Stimulated activated CD4-positive, alpha-beta T cell treated with anti-CD3 and anti-CD28 coated beads, Interleukin-1b, Interleukin-23, amount 100 ng/mL, for 48 hours (primary cell): ENCODE data around the gene ABHD4.
A peak's percentile ranks its signal among the peaks of the same experiment; 100 is the strongest.
"Not testable (repeated sequence)": the region's sequence is repeated elsewhere in the genome, so short reads cannot be mapped to it uniquely, and the experiment has no call there.

Experiments
- DNase-seq: peaks from one replicate; pipeline ENCODE4 v3.0.0-alpha.2; 2020

Gene ABHD4, protein sequence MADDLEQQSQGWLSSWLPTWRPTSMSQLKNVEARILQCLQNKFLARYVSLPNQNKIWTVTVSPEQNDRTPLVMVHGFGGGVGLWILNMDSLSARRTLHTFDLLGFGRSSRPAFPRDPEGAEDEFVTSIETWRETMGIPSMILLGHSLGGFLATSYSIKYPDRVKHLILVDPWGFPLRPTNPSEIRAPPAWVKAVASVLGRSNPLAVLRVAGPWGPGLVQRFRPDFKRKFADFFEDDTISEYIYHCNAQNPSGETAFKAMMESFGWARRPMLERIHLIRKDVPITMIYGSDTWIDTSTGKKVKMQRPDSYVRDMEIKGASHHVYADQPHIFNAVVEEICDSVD

DNA sequence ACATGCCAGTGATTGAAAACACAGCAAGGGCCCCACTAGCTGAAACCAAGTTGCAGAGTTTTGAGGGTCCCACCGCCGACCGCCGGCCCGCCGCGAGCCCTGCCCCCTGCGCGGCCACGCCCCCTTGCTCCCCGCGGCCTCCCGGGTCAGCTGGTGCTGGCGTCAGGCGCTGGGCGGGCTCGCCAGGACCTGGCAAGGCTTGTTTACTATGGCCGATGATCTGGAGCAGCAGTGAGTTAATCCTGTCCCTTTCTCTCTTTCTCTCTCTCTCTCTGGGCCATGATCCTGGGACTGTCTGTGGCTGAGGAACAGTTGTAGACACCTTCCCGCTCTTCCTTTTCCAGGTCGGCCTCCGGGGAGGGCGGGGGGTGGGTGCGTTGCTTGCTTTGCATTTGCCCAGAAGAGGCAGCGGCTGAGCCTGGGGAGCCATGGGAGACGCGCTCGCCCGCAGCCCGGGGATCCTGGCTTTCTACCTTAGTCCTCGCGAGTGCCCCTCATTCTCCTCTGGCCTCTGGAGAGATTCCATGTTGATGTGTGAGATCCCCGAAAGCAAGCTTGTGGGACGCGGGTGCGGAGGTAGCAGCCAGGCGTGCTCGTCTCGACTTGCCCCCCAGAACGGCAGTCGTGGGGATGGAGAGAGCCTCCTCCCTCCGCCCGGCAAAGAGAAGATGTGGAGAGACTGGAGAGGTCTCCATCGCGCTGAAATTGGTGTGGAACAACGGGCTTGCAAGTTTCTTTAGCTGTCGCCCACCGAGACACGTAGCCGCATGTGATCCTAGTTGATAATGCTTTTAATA, at the start of gene ABHD4:
TSS of gene ABHD4 (plus strand) at position 202 of the 797 bp plus-strand sequence. CDS start at position 209, 7 bp downstream.
- DNase-seq: peak; percentile 46

DNA sequence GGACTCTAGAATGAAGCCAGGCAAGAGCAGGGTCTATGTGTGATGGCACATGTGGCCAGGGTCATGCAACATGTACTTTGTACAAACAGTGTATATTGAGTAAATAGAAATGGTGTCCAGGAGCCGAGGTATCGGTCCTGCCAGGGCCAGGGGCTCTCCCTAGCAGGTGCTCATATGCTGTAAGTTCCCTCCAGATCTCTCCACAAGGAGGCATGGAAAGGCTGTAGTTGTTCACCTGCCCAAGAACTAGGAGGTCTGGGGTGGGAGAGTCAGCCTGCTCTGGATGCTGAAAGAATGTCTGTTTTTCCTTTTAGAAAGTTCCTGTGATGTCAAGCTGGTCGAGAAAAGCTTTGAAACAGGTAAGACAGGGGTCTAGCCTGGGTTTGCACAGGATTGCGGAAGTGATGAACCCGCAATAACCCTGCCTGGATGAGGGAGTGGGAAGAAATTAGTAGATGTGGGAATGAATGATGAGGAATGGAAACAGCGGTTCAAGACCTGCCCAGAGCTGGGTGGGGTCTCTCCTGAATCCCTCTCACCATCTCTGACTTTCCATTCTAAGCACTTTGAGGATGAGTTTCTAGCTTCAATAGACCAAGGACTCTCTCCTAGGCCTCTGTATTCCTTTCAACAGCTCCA, 48.7 kb upstream of the ABHD4 start:
- no peak for DNase-seq

DNA sequence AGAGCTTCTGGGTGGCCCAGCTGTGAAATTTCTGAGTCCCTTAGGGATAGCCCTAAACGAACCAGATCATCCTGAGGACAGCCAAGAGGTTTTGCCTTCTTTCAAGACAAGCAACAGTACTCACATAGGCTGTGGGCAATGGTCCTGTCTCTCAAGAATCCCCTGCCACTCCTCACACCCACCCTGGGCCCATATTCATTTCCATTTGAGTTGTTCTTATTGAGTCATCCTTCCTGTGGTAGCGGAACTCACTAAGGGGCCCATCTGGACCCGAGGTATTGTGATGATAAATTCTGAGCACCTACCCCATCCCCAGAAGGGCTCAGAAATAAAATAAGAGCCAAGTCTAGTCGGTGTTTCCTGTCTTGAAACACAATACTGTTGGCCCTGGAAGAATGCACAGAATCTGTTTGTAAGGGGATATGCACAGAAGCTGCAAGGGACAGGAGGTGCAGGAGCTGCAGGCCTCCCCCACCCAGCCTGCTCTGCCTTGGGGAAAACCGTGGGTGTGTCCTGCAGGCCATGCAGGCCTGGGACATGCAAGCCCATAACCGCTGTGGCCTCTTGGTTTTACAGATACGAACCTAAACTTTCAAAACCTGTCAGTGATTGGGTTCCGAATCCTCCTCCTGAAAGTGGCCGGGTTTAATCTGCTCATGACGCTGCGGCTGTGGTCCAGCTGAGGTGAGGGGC, 48.0 kb upstream of the ABHD4 start:
- peak; percentile 83 for DNase-seq

DNA sequence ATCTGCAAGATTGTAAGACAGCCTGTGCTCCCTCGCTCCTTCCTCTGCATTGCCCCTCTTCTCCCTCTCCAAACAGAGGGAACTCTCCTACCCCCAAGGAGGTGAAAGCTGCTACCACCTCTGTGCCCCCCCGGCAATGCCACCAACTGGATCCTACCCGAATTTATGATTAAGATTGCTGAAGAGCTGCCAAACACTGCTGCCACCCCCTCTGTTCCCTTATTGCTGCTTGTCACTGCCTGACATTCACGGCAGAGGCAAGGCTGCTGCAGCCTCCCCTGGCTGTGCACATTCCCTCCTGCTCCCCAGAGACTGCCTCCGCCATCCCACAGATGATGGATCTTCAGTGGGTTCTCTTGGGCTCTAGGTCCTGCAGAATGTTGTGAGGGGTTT, 46.5 kb upstream of the ABHD4 start:
- DNase-seq: no peak

DNA sequence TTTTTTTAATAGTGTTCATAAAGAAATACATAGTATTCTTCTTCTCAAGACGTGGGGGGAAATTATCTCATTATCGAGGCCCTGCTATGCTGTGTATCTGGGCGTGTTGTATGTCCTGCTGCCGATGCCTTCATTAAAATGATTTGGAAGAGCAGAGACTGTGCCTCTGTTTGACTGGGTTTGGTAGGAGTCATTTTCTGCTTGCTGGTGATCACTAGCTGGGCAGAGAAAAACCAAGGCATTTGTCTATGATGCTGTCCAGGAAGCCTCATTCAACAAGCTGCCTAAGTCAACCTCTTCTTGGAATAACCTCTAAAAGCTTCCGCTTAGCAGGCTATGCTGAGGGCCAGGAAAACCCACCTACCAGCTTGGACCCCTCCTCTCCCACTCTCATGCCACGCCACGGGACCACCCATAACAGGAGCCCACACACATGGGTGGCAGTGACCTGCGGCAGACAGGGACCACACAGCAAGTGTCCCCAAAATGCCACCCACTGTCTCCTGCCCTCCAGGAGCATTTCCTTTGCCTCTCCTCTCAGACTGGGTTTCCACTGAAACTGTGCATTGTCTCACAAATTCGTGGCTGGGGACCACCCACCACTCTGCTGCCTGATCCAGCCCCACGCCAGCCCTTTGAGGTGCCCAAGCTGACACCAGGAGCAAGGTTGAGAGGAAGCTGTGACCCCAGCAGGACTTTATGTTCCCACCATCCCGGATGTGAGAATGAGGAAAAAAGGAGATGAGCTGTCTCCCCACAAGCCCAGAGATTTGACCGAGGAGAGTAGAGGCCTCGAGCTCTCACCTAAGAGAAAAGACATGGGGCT, 45.9 kb upstream of the ABHD4 start:
- DNase-seq: no peak

DNA sequence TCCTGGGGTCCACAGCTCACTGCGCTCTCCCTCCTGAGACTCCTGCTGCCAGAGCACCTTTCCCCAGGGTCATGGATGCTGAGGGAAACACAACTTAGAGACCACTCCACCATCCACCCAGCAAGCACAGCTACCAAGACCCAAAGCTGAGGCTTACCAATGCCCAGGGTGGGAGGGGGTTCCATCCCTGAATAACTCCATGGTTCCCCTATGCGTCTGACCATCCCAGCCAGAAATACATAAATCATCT, 45.3 kb upstream of the ABHD4 start:
- no peak for DNase-seq

DNA sequence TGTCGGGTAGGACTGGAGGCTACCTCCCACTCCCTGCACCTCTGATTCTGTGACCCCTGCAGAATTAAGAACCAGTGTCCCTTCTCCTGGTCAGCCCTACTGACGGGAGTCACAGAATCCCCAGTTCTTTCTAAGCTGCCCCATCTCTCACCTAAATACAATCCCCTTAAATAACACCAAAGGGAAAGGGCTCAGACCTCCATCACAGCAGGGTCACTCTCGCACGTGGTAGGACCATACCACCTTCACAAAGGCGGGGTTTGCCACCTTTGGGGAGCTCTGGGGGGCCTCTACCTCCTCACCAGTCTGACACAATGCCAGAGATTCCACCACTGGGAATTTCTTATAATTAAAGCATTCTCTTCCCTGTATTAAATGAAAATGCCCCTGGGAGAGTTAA, 44.7 kb upstream of the ABHD4 start:
- DNase-seq: no peak

DNA sequence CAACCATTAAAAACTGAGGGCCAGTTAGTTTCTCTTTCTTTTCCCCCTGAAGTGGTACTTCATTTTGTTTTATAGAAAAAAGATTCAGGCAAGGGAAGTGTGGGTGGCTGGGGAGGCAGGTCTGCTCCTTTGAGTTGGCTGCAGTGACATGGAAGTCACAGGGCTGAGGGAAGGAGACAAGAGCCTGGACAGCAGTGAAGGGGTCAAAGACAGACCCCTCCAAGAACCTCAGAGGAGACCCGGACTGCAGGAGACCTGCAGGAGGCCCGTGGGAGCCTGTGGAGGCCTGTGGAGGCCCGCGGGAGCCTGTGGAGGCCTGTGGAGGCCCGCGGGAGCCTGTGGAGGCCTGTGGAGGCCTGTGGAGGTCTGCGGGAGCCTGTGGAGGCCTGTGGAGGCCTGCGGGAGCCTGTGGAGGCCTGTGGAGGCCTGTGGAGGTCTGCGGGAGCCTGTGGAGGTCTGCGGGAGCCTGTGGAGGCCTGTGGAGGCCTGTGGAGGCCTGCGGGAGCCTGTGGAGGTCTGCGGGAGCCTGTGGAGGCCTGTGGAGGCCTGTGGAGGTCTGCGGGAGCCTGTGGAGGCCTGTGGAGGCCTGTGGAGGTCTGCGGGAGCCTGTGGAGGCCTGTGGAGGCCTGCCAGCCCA, 44.1 kb upstream of the ABHD4 start:
- DNase-seq: not testable (repeated sequence)

DNA sequence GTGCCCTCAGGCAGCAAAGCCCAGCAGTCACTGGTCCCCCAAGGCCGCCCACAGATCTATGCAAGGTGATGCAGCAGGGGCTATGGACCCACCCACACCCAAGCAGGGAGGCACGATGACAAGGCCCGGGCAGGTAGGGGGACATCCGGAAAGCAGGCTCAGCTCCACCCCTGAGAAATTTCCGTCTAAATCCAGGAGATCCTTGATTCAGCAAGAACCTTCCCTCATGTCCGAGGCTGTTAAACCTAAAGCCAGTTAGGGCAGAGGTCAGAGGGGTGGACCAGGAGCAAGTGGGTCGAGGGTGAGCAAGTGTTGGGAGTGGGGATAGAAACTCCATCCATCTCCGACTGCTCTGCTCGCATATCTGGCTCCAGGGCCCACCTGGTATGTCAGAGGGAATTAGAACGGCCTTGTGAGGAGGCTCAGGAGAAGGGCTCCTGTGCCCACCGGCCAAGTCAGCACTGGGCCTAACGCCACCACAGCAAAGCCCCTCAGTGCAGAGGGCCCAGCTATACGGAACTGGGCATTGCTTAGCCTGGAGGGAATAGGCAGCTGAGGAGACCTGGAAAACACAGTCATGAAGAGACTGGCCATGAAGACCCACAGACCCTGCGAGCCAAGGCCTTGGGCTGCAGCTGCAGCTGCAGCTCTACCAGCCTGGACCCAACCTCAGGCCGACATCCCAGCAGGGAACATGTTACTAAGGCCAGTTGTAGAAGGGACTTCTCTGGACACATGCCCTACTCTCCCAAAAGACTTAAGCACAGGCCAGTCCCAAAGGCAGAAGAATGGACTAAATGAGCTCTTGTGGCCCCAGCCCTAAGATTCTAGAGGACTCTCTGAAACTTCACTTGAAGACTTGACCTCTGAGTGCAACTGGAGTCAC, 43.4 kb upstream of the ABHD4 start:
- no peak for DNase-seq

DNA sequence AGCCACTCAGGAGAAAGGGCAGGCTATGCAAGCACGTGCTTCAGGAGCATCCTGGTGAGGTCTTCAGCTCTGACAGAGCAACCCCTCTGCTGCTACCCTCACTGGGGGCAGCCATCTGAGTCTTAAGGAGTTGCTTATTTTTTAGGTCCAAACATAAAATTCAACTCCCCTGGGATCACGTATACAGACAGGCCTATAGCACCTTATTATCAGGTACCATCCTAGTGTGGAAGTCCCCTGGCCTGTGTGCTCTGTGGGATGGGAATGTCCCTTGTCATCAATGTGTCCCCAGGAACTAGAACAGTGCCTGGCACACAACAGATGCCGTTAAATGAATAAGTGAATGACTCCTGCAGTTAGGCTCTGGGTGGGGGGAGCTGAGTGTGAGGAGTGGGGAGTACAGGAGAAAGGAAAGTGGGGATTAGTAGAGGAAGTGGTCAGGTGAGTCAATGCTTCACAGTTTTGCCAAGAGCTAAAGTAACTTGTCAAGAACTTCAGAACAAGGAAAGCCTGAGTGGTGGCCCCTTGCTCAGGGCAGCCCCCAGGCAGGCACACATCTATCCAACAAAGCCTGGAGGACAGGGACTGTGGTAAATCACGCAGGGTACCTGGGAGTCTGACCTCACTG, 42.6 kb upstream of the ABHD4 start:
- DNase-seq: peak; percentile 85

DNA sequence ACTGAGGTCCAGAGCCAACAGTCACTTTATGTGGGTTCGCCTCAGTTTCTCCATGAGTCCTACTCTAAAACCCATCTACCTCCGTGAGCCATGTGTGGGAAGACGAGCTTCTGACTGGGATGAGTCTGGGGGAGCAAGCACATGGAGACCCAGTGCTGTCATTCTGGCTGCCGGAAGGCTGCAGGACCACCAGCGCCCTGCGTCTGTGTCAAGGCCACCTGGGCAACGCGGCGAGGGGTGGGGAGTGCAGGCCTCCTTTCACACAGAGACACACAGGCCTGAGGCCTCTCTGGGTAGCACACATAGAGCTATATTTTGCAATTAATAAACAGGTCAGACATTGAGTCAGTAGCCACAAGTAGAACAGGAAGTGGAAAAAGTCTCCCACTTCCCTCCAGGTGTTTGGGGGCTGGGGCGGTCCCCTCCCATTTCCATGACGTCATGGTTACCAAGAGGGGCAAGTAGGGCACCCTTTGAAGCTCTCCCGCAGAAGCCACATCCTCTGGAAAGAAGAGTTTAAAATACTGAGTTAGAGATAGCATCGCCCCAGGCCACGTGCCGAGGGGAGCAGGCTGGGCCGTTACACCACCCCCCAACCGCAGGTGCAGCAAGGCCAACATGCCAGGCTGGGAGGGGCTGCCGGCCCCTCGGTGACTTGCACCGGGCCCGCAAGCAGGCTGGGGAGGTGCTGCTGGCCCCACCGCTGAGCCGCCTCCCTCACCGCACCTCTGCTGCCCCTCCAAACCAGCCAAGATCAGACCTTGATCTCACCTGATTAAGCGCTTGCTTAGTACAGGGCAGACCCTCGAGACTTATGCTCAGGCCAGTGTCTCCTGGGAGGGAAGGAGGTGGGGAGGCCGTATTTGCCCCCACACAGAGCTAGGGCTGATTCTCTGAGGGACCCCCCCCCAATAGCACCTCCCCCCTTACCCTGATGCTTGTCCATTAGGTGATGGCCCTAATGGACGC, 41.8 kb upstream of the ABHD4 start:
- peak; percentile 98 for DNase-seq

DNA sequence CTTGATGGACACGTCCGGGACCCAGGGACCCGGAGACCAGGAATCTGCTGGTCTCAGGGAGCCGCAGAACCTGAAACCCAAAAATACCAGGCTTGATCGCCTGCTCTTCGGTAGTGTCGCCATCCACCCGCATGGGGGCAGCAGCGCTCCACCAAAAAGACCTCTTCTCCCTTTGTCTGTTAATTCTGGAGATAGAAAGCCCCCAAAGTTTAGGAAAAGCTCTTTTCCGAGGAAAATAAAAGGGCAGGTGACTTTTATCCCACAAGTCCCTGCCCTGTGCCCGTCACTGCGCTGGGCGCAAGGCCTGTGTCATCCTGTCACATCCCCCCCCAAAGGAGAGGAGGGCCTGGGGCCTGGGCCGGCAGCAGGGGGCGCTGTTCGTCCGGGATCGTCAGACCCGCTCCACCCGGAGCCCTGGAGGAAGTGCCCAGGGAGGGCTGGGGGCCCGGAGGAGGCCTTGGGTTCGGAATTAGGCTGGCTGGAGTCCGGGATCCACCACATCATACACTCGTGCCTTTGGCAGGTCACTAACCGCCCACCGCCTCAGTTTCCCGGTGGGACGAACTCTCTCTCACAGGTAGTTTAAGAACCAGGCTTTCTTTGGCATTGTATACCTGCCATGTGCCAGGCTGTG, 41.0 kb upstream of the ABHD4 start:
- DNase-seq: peak; percentile 93

DNA sequence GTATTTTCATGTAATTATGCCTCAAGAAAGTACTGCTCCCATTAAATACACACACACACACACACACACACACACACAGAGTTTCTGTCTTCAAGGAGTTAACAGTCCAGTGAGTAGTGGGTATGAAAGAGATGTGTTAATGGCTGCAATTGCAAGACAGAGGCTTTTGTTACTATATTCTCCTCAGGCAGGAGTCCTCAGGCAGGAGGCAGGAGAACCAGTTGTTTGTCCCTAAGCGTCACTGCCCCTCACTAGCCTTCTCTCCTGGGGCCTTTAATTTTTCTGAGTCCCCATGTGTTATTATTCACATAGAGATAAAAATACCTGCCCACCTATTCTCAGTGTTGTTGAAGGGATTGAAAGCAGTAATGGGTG, 40.3 kb upstream of the ABHD4 start:
- DNase-seq: no peak

DNA sequence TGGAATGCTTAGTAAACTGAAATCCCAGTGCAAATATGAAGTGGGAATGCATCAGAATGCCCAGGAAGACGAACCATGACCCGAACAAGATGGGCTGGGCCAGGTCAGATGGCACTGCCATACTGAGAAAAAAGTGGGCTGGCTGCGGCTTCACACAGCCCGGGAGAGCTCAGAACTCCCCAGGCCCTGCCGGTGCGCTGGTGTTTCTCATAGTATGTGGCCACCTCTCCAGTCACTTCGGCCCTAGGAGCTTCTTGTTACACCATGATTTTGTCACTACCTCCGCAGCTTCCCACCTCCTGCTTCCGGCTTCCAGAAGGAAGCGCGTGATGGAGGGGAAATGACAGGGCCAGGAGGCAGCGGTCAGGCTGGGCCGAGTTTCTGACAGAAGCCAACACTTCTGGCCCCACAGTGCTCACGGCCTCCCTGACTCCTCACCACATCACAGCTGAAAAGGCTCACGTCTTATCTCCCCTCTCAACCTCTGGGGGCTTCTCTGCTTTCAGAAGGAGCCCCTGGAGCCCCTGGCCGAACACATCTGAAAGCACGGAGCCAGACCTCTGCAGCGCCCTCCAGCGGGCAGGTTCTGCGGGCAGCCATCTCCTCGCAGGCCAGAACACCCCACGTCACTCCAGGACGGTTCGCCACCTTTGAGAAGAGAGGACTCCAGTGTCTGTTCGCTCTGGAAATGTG, 39.7 kb upstream of the ABHD4 start:
- peak; percentile 77 for DNase-seq

DNA sequence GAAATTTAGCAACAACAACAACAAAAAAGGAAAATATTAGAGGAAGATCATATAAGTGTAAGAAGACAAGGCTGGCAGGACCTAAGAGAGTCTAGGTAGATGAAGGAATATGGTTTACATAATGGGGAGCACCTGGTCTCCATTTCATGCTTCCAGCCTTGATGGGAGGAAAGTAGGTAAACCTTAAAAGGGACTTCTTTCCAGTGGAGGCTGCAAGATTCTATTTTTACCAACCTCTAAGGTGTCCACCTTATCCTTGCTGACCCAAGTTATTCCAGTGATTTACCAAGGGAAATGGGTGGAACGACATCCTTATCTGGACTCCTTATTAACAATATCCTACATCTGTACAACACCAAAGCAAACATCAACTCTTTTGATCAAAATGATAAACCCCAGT, 39.1 kb upstream of the ABHD4 start:
- DNase-seq: no peak

DNA sequence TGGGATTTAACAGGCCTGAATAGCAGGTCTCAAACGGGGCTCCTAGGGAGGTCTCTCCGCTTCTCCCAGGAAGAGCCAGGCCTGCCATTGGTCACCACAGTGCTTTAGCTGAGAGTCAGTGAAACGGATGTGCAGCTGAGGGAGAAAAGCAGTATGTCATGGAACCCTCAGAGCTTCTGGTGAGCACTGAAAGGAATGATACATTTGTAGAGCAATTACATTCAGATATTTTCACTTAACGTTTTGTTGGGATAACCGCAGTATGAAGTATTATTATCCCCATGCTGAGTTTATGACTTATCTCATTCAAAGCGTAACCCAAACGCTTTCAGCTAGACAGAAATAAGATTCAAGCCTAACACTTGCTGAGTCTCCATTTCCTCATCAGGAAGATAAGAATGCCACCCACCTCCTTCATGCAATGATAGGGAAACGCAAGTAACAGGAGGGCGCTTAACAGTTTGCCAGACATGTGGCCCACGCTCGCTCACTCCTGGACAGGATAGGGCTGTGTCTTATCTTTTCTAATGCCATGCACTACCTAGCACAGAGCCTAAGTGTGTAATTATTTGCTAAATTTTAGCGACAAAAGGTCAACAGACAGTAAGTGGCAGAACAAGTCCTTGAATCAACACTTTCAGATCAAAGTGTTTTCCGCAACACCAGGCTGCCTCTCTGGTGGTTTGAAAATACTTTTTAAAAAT, 37.3 kb upstream of the ABHD4 start:
- no peak for DNase-seq

DNA sequence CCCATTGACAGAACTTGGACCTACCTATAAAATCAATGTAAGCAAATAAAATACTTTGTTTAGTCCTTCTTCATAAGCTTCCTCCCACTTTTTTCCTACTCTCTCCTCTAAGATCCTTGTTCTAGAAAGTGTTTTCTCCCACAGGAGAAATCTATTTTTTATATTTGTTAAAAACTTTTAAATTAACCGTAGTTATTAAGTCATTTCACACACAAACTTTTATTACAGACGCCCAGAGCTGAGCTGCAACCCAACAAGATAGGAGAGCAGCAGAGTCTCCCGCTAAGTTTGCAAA, 36.8 kb upstream of the ABHD4 start:
- no peak for DNase-seq
